NCI-H345 treated with DMSO at 0.1 percent for 48 hours (cell line): ENCODE results near the gene CRLF1.
A peak's percentile ranks its signal among the peaks of the same experiment; 100 is the strongest.
"Not testable (repeated sequence)": the region's sequence is repeated elsewhere in the genome, so short reads cannot be mapped to it uniquely, and the experiment has no call there.

Experiments
- DNase-seq: peaks from one replicate; lab custom pipeline; 2025; ENCODE audit not compliant: unreplicated experiment; lab: John Stamatoyannopoulos, UW

CRLF1 gene

GRCh38 chr19:18608805-18609716 lies 2.5 kb upstream of the CRLF1 start:
- no peak for DNase-seq

DNA sequence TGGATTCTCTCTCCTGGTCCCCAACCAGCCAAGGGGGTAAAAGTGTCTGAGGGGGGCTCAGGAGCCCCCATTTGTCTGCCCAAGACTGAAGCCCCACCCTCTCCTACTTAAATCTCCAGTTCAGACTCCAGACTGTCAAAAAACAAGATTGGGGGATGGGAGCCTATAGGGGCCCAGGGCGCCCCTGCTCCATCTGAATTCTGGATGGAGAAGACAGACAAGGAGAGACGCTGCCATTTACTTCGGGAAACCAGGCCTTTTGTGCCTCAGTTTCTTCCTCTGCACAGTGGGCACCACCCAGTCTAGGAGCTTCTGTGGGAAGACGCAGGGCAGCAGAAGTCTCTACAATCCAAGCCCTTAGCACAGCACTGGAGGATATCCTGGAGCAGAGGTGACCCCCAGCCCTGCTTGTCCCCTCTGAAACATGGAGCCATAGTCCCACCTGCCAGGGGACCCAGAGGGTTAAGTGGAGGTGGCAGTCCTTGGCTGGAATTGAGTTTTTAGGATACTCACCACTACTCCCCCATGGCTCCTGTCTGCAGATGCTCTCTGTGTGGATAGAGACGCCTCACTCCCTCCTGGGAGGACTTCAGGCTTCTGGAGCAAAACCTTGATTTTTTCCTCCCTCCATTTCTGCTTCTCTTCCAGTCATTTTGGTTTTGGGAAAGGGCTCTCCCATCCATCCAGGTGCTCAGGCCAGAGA lies 1.7 kb upstream of the CRLF1 start:
- no peak for DNase-seq

DNA sequence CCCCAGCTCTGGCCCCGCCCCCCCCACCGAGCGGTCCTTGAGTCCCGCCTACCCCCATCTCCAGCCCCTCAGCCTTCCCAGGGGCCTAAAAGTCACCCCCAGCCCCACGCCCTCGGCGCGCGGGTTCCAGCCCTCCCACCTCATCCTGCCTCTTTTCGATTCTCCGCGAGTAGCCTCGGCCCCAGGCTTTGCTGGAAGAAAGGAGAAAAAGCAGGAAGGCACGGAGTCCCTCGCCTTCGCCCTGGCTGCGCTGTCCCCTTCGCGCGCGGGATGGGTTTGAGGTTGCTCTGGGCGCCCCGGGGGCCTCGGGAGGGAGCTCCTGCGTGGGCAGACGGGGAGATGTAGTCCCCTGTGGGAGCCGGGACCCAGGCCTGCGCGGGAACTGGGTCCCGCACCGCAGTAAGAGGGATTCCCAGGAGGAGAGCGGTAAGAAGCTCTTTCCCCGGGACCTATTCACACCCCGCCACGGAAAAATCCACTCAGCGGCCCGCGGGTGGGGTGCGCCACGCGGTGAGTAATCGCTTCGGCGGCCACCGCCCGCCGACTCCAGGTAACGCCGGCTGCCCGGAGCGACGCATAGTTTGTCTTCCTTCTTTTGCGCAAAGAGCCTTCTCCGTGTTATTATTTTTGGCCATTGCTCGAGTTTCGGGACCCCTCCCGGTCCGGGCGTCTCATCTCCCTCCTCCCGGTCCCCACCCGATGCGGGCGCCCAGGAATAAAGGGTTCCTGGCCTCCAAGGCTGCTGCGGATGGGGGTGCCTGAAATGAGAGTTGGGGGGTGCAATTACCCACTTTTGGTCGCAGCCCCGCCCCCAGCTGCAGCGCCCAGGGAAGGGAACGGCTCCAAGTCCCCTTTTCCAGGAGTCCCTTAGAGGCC lies 865 bp upstream of the CRLF1 start:
- DNase-seq, result no peak

- DNase-seq, result no peak
Measured at GRCh38 chr19:18605546-18606280, 886 bp downstream of the CRLF1 start.

DNA sequence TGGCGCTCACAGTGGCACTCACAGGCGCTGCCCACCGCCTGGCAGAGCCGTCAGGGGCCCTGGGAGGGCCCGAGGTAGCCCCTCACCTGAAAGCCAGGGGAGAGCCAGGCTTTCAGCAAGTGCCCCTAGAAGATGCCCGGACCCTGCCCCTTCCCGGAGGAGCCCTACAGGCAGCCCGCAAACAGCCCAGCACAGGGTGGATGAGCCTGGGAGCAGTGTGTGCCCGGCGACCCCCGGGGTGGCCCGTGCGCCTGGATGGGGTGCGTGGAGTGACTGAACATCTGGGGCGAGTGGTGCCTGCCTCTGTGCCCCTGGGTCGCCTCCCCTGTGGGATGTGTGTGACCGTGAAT lies 1.4 kb downstream of the CRLF1 start:
- DNase-seq, result no peak

- DNase-seq, result no peak
Measured at GRCh38 chr19:18604820-18605159, 1.8 kb downstream of the CRLF1 start.

DNA sequence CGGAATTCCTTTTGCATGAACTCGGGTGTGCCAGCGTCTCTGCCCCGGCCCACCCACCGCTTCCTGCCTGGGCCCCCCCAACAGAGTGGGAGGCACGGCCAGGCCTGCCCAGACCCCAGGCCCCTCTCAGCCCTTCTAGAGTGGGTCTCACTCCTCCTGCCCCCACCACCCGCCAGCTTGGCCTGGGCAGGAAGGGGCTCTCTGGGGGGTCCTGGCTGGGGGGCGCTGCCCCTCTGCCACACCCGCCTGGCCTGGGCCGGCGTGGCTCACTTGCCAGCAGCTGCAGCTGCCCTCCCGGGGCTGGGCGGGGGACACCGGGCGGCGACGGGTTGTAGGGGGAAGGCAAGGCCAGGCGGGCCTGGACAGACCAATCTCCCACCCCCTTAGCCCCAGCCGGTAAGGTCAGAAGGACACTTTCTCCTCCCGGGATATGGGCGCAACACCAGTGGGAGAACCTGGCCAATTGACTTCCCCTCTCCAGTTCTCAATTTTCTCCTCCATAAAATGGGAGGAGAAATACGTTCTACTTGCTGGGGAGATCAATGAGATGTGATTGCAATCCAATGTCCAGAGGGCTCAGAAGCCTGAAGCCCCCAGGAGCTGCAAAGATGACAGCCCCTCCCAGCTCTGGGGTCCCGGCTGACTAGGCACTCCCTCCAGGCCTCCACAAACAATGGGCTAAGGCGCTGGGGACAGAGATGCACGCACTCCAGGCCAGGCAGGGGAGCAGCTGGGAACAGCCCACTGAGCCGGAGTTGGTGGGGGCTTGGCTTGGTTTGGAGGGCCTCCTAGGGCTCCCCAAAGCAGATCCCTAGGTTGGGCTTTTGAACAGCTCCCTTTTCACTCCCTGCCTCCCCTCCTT lies 2.4 kb downstream of the CRLF1 start:
- DNase-seq, result no peak

DNA sequence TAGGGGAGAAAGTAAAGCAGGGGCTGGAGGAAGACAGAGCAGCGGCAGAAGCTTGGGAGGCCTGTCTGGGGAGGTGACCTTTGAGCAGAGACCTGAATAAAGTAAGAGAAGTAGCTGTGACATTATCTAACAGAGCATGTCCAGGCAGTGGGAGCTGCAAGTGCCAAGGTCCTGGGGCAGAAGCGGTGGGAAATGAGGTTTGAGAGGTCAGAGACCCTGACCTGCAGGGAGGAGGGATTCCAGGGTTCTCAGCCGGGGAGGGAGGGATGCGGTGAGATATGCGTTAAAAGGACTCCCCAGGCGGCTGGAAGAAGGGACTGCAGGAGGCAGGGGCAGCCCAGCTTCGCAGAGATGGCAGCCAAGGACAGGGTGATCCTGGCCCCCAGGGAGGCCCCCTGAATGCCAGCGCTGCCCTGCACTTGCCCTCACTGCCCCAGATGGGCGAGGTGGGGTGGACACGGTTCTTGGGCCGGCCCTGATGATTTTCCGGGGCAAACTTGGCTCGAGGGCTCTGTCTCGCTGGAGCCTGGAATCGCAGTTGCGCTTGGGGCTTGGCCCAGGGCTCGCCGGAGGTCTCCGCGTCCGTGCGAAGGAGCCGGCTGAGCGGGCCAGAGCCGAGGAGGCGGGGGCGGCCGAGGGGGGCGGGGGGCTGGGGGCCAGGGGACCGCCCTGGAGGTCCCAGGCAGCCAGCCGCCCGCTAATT lies 3.2 kb downstream of the CRLF1 start:
- DNase-seq, result no peak

GRCh38 chr19:18601875-18602274 lies 4.7 kb downstream of the CRLF1 start:
- no peak for DNase-seq

DNA sequence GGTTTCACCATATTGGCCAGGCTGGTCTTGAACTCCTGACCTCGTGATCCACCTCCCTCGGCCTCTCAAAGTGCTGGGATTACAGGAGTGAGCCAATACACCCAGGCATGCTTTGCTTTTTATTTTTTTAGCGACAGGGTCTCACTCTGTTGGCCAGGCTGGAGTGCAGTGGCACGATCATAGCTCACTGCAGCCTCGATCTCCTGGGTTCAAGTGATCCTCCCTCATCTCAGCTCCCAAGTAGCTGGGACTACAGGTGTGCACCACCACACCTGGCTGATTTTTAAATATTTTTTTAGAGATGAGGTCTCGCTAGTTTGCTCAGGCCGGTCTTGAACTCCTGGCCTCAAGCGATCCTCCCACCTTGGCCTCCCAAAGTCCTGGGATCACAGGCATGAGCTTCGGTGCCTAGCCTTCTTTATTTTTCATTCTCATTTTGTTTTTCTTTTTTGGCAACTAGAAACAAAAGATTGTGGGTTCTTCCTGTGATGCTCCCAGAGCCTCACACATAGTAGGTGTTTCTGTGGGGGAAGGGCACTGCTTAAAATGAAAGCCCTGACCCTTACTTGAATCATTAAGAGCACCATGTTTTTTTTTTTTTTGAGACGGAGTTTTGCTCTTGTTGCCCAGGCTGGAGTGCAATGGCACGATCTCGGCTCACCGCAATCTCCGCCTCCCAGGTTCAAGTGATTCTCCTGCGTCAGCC lies 5.8 kb downstream of the CRLF1 start:
- DNase-seq, result not testable (repeated sequence)

DNA sequence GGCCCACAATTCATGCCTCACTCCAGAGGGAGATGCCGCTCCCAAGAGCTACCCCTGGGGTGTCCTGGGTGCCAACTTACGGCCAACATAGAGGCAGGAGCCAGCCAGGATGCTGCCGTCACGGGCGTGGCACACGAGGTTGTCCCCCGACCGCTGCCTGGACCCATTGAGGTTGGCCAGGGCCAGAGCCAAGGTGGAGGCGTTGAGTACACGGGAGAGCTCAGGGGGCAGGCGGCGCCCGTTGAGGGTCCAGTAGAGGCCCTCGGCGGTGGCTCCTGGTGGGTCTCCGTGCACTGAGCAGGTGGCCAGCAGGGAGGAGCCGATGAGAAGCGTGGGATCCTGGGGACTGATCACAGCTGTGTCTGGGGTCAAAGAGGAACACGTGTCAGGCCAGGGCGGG lies 7.1 kb downstream of the CRLF1 start:
- DNase-seq, result no peak

- DNase-seq, result no peak
Measured at GRCh38 chr19:18597809-18598660, 8.6 kb downstream of the CRLF1 start.

DNA sequence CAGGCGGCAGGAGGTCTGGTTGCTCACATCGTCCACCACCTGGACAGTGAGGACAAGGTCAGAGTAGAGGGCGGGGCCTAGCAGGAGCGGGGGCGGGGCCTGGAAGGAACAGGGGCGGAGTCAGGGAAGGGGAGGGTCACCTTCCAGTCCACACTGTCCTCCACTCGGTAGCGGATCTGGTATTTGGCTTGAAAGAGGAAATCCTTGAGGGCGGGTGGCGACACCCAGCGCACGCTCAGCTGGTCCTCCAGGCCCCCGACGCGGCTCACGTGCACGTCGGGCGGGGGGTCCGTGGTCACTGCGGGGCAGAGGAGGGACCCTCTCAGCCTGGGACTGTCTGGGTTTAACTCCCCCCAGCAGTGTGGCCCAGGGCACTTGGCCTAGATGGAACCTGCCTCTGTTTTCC lies 9.8 kb downstream of the CRLF1 start:
- no peak for DNase-seq

DNA sequence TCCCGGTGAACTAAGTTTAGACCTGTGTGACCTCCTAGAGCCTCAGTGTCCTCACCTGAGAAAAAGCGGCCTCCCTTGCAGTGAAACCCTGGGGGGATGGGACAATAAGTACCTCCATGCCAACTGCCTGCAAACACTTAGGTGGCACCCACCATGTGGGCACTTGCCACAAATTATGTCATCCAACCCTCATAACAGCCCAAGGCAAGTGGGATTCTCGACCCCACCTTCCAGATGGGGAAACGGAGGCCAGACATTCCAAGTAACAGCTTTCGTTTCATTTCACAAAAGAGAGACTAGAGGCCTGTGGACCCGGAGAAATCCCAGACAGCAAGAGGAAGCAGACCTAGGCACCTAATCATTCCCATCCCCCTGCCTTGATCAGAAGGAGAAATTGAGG lies 11.1 kb downstream of the CRLF1 start:
- no peak for DNase-seq

DNA sequence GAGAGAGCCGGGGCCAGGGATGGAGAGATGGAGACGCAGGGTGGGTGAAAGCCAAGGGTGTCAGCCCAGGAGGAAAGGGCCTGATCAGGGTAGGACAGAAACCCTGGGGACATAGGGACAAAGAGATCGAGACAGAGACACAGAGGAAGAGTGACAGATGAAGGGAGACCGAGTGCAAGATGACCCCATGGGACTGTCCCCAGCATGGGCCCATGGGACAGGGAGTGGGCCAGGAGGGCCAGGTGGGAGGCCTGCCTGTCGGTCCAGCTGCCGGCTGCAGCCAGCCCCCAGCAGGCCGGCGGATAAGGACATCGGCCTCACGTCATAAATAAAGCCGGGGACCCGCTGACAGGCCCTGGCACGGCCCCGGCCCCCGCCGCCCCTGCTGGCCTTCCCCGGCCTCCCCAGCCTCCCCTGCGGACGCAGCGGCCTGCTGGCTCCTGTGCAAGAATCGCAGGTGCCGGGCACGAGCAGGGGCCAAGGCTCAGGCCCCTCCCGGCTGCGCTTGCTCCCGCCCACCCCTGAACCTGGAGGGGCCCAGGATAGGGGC lies 11.7 kb downstream of the CRLF1 start:
- no peak for DNase-seq

DNA sequence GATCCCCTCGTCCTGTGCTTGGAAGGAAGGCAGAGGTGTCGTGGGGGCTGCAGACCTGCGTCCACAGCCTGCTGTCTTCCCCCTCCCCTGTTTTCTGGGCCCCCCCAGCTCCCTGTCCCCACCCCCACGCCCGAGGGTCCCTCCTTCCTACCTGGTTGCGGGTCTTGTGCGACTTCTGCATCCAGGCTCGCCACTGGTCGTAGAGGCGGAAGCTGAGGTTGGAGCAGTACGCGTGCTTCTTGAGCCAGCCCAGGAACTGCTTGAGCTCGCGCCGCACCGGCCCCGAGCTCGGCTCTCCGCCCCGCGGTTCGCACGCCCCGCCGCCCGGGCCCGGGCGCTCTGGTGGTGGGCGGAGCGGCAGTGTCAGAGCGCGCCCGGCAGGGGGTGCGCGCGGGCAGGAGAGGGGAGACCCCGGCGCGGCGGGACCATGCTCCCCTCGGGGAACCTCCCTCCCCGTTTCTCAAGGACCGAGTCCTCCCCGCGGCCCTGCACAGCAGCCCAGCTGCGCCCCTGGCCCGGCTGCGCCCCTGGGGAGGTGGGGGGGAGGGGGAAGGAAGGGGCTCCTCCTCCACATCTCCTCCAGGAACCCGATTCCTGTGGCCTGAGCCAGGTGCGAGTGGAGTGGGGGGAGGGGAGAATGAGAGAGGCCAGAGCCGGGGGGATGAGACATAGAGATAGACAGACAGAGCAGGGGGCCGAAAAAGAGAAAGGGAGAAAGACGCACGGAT lies 12.3 kb downstream of the CRLF1 start:
- DNase-seq, result peak; percentile 4
